GM12801 (cell line): ENCODE measurements around the gene MYOM1.

ENCODE experiments used
- CTCF ChIP-seq: IDR thresholded peaks from one replicate; pipeline ENCODE4 v1.5.1; 2011; ENCODE audit warnings: control low read depth; ENCODE audit not compliant: insufficient read length; ENCODE audit errors: extremely low read depth

Gene MYOM1

DNA sequence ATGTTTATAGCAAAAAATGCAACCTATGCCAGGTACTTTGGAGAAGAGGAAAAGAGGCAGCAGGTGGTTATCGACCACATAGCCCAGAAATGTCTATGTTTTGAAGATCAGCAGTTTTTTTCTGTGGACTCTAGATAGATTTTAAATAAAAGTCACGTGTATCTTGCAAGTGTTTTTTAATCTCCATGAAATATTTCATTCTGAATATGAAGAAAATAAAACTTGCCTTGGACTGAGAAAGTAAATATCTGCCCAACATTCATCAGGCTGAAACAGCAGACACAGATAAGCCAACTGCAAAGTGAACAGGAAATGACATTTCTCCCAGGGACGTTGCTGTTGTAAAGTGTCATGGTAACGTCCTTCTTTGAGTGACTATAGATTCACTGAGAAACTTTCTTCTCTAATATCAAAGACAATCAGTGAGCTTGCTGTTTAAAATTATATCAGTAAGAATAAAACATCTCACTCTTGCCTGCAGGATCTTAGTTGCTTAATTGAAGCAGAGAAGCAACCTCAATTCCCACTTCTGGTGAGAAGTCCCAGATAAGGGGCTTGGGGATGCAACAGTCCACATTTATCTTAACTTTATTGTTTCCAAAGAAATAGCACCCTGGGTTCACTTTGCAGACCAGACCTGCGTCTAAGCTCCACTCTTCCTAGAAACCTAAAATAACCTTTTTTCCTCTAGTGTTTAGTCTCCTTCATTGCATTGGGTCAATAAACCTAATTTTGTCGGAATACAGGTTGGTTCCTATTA, 6.3 kb downstream of the MYOM1 start:
- no peak for TF ChIP-seq CTCF

- TF ChIP-seq CTCF: no peak
Measured at GRCh38 chr18:3212657-3213056, 7.1 kb downstream of the MYOM1 start.

DNA sequence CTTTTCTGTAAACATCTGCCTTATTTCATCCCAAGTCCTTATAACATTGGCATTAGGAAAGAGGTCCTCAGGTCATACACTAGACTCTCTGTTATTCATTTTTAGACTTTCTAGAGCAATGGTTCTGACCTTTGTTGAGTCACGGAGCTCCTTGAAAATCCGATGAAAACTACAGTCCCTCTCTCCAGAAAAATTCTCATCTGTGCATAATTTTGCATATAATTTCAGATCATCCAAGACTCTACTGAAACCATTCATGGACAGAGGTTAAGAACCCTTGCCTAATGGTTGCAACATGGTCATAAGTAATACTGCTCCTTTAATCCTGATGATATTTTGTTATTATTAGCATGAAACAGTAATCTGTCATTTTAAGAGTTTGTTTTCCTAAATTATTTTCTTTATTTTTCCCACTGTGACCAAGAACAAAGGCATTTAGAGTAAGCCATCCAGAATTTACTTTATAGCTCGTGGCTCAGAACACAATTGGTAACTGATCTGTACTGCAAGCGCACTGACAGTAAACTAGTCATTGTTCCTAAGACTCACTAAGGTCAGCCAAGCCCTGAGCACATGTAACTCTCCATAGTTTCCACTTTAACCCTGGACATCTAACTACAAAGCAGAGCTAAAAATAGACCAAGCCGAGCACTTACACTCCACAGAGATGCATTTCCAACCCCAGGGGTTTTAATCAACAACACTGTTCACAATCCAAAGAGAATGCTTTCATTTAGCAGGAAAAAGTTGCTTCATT, 8.4 kb downstream of the MYOM1 start:
- no peak for TF ChIP-seq CTCF

GRCh38 chr18:3209859-3210569, 9.8 kb downstream of the MYOM1 start:
- TF ChIP-seq CTCF: no peak

- no peak for TF ChIP-seq CTCF
Measured at GRCh38 chr18:3207565-3207964, 12.2 kb downstream of the MYOM1 start.

DNA sequence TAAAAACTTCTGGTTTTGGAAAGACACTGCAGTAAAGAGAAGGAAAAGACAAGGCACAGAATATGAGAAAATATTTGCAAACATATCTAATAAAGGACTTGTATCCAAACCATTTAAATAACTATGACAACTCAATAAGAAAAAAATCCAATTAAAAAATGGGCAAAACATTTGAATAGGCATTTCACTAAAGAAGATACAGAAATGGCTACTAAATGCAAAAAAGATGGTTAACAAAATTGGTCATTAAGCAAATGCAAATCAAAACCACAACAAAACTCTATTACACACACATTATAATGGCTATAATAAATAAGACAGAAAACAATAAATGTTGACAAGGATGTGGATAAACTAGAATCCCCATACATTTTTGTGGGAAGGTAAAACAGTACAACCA, 14.5 kb downstream of the MYOM1 start:
- no peak for TF ChIP-seq CTCF

GRCh38 chr18:3199942-3200645, 19.7 kb downstream of the MYOM1 start:
- TF ChIP-seq CTCF: no peak
